Measurements from ENCODE around the gene GTPBP4.

Gene GTPBP4

DNA sequence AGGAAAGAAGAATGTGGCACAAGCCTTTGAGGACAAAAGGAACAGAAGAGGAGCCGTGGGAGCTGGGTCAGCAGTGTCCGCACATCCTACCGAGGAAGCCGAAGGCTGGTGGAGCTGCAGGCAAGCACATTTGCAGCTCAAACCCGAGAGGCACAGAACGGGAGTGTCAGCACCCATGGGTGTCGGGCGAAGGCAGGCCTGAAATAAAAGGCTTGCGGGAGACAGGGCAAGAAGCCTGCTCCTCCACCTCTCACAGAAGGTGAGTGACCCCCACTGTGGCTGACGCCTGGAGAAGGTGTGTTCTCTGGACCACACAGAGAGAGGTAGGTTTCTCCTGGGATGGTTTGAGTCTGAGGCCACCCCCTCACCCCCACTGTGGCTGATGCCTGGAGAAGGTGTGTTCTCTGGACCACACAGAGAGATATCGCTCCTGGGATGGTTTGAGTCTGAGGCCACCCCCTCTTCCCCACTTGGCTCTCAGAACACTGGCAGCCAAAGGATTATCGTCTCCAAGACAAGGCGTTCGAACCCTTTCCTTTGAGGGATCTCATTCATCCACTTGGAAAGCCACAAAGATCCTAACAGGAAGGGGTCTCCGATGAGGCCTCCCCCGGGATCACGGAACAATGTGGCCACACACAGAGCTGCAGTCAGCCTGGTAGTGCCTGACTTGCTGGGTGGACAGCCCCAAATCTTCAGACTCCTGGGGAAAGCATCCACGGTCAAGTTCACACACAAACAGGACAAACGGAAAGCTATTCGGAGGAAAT is 21.6 kb upstream of the GTPBP4 start:
- DNase-seq (ENCODE audit: low read depth in 3 of 3, low spot score in 1 of 3): no peak

DNA sequence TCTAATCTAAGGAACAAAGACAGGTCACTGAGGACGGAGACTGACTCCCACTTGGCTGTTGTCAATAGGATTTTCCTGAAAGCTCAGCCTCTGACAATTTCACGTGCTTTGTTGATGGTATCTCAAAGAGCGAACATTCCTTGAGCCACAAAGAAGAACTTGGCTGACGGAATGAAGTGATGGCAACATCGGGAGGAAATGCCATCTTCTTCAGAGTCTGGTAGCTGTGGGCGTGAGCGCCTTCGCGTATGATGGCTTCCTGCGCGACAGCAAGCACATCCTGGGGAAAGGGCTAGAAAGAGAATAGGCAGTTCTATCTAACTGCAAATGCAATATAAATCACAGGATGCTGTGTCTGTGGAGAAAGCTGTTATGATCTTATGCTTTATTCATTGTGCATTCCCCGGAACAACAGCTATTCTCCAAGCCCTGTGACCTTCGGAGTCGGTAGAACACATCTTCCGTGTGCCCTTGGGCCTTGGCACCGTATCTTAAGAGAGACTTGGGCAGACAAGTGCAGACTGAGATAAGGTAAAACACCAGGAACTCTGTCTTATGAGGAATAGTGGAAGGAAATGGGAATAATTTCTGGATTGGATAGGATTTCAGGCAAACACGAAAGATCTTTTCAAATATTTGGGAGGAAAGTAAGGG is 19.6 kb upstream of the GTPBP4 start:
- no peak for DNase-seq (ENCODE audit: low read depth in 3 of 3, low spot score in 1 of 3)

DNA sequence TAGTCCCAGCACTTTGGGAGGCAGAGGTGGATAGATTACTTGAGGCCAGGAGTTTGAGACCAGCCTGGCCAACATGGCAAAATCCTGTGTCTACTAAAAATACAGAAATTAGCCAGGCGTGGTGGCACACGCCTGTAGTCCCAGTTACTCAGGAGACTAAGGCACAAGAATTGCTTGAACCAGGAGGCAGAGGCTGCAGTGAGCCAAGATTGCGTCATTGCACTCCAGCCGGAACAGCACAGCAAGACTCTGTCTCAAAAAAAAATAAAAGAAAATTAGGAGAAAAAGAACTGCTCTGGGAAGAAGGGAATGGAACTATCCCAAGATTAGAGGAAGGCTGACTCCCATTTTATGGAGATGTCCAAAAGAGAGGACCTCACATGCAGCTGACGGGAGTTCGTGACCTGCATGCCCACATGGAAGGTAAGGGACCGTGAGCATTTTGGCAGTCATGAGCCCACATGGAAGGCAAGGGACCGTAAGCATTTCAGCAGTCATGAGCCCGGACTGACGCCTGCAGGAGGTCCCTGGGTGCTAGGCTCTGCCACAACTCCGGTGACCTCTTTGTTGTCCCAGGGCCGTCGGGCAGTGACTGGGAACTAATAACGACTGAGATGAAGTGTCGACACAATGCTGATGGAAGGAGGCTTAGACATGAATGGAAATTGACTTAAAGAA is 18.6 kb upstream of the GTPBP4 start:
- DNase-seq (ENCODE audit: low read depth in 3 of 3, low spot score in 1 of 3): no peak

DNA sequence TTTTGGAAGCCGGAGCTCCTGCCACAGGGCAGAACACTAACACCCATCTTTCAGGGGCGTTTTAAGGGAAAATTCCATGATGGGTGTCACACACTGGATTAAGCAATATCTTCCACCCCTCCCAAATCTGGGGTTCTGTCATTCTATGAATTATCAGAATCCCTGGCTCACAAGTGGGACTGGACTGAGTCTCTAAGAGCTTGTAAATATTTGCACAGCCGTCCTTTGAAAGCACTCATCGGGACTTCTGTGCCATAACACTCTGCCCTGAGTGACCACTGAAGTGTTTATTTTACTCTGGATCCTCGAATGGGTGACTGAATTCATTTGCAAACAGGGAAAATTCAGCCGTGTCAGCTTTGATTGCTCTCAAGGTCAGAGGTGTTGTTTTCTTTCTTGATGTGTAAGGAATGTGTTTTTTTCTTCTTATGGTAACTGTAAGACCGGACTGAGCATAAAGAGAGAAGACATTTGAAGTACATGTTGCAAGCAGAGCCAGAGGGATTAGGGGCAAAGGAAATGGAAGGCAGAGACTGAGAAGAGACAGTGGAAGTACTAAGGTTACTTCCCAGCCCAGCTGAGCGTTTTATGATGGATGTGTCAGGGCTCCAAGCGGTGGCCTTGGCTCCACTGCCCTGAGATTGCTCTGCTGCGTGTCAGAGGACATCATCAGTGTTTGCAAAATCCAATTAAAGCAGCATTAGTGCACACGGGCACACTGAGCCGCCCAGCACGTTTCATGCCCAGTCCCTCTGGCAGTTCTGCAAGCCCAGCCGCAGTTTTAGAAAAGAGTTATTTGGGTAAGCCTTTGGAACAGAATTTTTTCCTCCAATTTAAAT is 17.7 kb upstream of the GTPBP4 start:
- DNase-seq (ENCODE audit: low read depth in 3 of 3, low spot score in 1 of 3): no peak

DNA sequence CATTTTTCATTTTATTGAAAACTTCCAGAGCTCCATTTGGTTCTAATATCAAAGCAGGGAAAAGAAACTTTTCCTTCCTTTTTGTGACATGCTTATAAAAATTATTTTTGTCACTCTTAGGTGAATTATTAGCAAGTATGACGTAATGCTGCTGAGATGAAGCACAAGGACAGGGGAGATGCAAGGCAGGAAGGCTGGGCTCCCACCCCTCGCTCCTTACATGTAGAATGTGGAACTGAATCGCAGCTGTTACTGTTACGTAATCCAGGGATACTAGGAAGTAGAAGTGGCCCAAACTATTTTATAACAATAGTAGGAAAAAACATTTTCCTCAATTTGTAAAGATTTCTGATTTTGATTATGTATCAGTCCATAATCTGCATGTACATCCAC is 17.1 kb upstream of the GTPBP4 start:
- DNase-seq (ENCODE audit: low read depth in 3 of 3, low spot score in 1 of 3): no peak

DNA sequence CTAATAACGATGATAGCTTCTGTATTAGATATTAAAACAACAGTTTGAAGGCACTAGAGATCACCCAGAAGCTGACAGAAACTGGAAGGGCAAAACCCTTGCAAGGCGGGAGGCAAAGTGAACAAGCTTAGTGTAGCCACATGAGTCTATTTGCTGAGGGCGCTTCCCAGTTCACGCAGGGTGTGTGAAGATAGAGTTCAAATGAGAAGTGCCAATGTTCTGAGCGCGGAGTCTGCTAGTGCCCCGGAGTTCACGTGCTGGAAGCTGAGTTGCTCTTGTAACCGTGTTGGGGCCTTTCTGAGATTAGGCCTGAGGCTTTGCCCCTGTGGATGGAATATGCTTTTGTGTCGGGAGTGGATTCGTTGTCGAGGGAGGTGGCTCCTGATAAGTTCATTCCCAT is 16.6 kb upstream of the GTPBP4 start:
- DNase-seq (ENCODE audit: low read depth in 3 of 3, low spot score in 1 of 3): no peak

DNA sequence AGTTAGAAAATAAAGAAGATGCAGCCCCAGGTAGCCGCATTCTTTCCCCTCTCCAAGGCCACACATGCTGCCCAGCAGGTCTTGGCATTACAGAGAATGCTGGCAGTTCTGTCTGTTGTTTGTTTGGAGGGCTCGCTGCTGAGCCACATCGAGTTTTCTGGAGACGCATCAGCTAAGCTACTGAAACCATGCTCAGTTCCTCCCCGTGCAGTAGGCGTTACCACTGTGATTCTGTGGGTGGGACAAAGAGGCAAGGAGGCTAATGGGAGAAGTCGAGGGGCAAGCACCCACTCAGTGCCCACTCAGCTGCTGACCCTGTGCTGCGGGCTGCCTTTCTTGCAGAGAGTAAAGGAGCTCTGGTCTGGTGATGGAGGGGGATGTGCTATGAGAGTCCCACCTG is 15.5 kb upstream of the GTPBP4 start:
- no peak for DNase-seq (ENCODE audit: low read depth in 3 of 3, low spot score in 1 of 3)

DNA sequence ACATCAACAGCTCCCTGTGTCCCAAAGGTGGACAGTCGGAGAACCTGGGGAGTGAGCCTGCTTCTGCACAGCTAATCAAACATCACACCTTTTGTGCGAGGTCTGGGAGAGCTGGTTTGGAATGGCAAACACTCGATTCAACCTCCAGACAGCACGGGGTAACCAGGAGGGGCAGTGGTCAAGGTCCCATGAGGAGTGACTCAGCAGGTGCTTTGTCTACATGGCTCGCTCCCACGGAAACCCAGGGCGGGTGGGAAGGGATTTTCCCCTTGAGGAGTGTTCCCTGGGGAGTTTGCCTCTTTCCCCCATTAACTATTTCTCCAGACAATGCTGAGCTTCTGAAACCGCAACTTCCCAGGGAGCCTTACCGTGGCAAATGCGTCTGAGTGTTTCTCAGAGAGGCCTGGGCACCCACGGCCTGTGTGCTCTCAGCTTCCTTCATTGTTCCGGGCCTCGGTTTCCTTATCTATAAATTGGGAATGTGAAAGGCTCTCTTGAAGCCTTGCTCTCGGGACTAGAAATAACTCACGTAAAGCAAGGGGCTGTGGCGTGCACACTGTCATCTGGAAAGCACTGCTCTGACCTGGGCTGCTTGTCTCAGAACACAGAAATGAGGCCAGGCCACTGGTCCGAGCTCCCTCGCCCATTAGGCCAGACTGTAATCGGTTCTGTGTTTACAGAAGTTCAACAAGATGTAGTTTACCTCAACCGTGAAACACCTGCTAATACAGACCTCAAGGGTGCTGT is 14.0 kb upstream of the GTPBP4 start:
- no peak for DNase-seq (ENCODE audit: low read depth in 3 of 3, low spot score in 1 of 3)

DNA sequence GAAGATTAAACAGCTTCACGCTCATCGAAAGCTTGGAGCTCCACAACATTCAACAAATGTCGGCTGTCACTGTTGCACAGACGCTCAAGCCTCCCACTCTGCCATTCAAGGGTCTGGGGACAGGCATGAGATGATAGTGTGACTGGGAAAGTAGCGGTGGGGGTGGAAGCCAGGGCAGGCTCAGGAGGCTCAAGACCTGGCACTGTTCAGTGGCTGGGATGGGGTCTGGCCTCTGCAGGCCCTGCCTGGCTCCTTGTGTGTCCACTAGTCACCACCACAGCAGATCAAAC is 13.5 kb upstream of the GTPBP4 start:
- DNase-seq (ENCODE audit: low read depth in 3 of 3, low spot score in 1 of 3): no peak

DNA sequence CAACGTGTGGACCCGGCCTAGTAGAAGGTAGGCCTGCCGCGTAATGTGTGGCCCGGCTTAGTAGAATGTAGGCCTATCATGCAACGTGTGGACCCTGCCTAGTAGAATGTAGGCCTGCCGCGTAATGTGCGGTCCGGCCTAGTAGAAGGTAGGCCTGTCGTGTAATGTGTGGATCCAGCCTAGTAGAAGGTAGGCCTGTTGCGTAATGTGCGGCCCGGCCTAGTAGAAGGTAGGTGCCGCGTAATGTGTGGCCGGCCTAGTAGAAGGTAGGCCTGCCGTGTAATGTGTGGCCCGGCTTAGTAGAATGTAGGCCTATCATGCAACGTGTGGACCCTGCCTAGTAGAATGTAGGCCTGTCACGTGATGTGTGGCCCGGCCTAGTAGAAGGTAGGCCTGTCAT is 11.9 kb upstream of the GTPBP4 start:
- no peak for DNase-seq (ENCODE audit: low read depth in 3 of 3, low spot score in 1 of 3)

DNA sequence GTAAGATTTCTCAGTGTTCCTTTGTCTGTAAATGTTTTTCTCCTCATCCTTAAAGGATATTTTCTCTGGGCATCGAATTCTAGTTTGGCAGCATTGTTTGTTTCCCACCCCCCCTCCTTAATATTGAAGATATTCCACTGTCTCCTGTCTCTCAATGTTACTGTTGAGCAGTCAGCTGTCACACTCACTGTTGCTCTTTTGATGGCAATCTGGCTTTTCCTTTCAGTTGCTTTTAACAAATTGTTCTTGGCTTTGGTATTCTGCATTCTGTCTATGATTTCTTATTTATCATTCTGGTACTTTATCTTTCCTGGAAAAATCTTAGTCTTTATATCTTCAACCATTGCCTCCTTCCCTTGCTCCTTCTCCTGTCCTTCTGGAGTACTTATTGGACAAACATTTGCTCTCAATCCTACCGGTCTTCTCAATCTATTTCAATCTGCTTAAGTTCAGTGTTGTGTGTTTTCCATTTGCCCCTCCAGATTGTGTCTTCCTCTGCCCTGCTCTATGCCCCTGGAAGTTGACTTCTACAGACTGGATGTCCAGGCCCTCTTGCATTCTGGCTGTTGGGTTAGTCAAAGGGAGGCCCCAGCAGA is 9.3 kb upstream of the GTPBP4 start:
- DNase-seq (ENCODE audit: low read depth in 3 of 3, low spot score in 1 of 3): no peak

DNA sequence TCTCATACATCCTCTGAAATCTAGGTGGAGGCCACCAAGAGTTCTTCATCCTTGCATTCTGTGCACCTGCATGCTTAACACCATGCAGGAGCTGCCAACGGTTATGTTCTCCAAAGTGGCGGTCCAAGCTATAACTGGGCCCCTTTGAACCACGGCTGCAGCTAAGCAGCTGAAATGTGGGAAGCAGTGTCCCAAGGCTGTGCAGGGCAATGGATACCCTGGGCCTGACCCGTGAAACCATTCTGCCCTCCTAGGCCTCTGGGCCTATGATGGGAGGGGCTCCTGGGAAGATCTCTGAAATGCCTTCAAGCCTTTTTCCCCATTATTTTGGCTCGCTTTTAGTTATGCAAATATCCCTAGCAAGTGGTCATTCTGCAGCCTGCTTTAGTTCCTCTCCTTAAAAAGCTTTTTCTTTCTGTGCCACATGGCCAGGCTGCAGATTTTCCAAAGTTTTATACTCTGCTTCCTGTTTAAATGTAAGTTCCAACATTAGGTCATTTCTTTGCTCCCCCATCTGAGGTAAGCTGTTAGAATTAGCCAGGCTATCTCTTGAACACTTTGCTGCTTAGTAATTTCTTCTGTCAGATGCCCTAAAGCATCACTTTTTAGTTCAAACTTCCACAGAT is 7.7 kb upstream of the GTPBP4 start:
- no peak for DNase-seq (ENCODE audit: low read depth in 3 of 3, low spot score in 1 of 3)

DNA sequence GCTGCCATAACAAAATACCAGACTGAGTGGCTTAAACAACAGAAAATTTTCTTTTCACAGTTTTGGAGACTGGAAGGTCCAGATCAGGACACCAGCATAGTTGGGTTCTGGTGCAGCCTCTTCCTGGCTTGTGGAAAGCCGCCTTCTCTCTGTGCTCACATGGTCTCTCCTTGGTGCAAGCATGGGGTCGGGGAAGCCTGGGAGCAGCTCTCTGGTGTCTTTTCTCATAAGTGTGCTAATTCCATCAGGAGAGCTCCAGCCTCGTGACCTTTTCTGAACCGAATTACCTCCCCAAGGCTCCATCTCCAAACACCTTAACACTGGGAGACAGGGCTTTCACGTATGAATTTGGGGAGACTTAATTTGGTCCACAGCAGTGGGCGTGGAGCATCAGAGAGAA is 4.8 kb upstream of the GTPBP4 start:
- no peak for DNase-seq (ENCODE audit: low read depth in 3 of 3, low spot score in 1 of 3)

DNA sequence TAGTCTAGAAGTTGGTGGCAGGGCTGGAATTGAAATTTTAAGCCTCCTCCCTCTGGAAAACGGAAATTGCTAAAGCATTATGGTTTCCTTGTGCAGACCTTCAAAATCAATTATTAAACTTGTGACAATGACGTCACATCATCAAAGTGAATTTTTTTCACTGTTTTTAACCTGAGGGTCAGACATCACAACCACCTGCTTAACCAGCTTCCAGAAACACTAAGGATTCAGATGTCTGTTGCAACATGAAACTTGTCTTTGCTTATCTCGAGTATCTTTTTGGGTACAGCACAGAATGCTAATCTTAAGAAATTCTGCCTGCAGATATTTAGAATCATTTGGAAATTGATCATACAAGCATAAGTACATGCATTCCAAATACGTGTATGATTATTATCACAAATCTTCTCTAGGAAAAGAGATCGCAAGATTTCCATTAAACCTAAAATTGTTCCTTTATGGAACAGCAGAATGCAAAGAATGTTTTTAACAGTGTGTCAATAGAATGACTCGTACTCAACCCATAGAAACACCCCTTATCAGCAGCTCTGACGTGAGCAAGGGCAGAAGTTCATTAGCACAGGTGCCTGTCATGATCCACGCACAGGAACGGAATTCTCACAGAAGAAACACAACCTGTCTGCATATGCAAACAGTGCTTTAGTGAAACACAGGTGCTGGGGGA is 4.1 kb upstream of the GTPBP4 start:
- no peak for DNase-seq (ENCODE audit: low read depth in 3 of 3, low spot score in 1 of 3)

DNA sequence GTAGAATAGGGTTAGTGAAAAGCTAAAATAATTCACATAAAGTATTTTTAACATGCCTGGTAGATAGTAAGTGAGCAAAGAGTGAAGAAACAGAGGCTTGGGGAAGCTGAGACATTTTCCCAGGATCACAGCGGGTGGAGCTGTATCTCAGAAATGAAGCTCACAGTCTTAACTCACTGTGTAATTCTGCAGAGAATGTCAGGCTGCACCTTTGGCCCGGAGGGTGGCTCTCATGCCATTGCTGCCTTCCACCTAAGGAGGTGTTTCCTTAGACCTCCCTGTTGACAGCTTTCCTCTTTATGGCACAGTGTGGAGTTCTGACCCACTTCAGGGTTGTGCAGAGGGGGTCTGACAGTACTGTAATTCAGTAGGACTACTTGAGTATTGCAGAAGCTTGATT is 2.9 kb upstream of the GTPBP4 start:
- DNase-seq (ENCODE audit: low read depth in 3 of 3, low spot score in 1 of 3): no peak

DNA sequence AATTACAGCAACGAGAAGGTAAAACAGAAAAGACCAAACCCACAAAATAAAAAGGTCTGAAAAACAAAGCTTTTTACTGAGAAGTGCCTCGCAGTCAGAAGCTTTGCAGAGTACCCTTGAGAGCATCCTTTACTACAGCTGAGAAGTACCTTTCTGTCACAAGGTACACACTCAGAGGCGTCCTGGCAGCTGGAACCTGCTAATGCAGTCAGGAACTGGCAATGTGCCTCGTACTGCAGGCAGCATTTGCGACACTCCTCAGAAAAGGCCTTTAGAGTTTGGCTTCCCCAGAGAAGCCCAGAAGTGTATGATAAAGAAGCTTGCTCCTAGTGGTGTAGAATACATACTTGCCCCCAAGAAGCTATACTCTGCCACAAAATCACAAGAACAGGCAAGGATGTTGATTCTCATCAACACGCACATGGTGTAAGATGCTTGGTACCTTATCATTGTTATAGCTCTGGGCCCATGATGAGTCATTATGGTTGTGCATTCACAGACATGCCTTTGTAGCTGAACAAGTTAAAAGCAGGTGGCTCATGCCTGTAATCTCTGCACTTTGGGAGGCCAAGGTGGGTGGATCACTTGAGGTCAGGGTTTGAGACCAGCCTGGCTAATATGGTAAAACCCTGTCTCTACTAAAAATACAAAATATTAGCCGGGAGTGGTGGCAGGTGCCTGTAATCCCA is 2.0 kb upstream of the GTPBP4 start:
- DNase-seq (ENCODE audit: low read depth in 3 of 3, low spot score in 1 of 3): no peak

DNA sequence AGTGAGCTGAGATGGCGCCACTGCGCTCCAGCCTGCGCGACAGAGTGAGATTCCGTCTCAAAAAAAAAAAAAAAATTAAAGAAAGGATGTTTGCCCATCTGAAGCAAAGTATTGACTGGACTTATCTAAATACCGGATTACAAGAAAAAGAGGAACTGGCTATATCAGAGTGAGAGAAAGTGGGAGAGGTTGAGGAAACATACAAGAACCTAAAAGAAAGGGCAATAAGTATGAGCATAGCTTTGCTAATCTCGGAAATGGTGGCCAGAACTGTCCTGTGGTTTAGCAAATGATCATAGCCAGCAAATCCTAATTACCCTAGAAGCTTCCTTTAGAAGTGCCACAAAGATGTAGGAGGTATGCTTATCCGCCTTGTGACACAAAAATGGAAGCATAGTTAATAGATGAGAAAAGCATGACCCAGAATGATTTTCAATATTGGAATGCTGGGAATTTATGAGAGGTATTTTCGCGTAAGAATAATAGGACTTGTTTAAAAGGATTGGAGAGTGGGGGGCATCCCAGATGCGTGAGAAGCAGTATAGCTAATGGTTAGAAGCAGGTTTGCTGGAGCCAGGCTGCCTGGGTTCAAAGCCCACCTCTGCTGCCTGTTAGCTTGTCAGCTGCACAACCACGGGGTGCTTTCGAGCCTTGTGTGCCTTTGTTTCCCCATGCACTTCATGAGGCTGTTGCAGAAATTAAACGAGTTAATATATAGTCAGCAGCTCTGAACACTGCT is 1.2 kb upstream of the GTPBP4 start:
- no peak for DNase-seq (ENCODE audit: low read depth in 3 of 3, low spot score in 1 of 3)

DNA sequence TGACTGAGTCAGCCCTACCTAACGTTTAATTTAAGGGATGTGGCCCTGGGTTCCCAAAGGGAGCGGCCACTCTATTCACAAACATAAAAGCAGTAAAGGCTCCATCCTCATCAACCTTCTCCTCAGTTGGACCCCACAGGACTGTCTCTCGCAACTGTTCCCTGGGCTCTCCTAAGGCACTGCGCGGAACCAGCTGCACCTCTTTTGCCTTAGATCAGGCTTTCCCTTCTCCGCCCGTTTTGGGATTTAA is 689 bp upstream of the GTPBP4 start:
- no peak for DNase-seq (ENCODE audit: low read depth in 3 of 3, low spot score in 1 of 3)
